IMR-90 (cell line): ENCODE results near the gene PXK. TPM values are rescaled to one million over a fixed set of nuclear protein-coding genes. Genes with fewer than 3 reads are reported as not detected.
A peak's percentile ranks its signal among the peaks of the same experiment; 100 is the strongest.

ENCODE experiments used
- ATAC-seq: fragments of 200-7000 bp; cut with Tn5 transposase; 2 replicates; pipeline ENCODE4 v1.9.1; 2020; ENCODE audit warnings: low read depth, mild to moderate bottlenecking, moderate library complexity
- BruUV-seq: library from RNA; stranded (reverse); fragments of 400-500 nt; replicated peaks from 2 replicates; lab custom pipeline; 2021; lab: Mats Ljungman, UMichigan
- CTCF ChIA-PET: fragments of 300-600 bp; formaldehyde crosslinking; extraction: SDS; loops from one replicate; lab custom pipeline; 2021; ENCODE audit warnings: antibody characterized with exemption; lab: Yijun Ruan, JAX
- POLR2A ChIA-PET: fragments of 300-600 bp; sonication (Branson Sonifier 250); formaldehyde crosslinking; loops from one replicate; lab custom pipeline; 2022; ENCODE audit warnings: antibody characterized with exemption; ENCODE audit not compliant: unreplicated experiment; lab: Charles Lee
- DNase-seq: peaks from one replicate; pipeline ENCODE4 v3.0.0; 2013
- H2AFZ ChIP-seq: replicated peaks from 2 replicates; pipeline ENCODE3; 2013; ENCODE audit warnings: low read length, mild to moderate bottlenecking; ENCODE audit not compliant: poor library complexity
- H2AK5ac ChIP-seq: 2 replicates; pipeline ENCODE4 v1.6.1; 2013; ENCODE audit warnings: low read depth, low read length, inconsistent platforms
- H2AK9ac ChIP-seq: replicated peaks from 2 replicates; pipeline ENCODE3; 2013; ENCODE audit warnings: mild to moderate bottlenecking, low read depth, low read length, moderate library complexity; ENCODE audit not compliant: poor library complexity
- H2BK120ac ChIP-seq: 2 replicates; pipeline ENCODE4 v1.6.1; 2013; ENCODE audit warnings: low read depth, low read length, inconsistent platforms
- H2BK15ac ChIP-seq: 3 replicates; pipeline ENCODE4 v1.6.1; 2013; ENCODE audit warnings: low read depth, low read length, inconsistent platforms
- H2BK20ac ChIP-seq: 2 replicates; pipeline ENCODE4 v1.6.1; 2013; ENCODE audit warnings: low read depth, mild to moderate bottlenecking, inconsistent platforms, low read length, moderate library complexity
- H2BK5ac ChIP-seq: 2 replicates; pipeline ENCODE4 v1.6.1; 2013; ENCODE audit warnings: mild to moderate bottlenecking, low read depth, low read length, inconsistent platforms; ENCODE audit not compliant: poor library complexity, severe bottlenecking
- H3K14ac ChIP-seq: replicated peaks from 2 replicates; pipeline ENCODE4 v1.6.1; 2013; ENCODE audit warnings: low read depth, low read length, inconsistent platforms
- H3K18ac ChIP-seq: 2 replicates; pipeline ENCODE4 v1.6.1; 2013; ENCODE audit warnings: low read depth, low read length, control low read depth
- H3K23ac ChIP-seq: 2 replicates; pipeline ENCODE4 v1.6.1; 2013; ENCODE audit warnings: low read depth, low read length, inconsistent platforms
- H3K27ac ChIP-seq: 2 replicates; pipeline ENCODE4 v1.5.1; 2013; ENCODE audit warnings: mild to moderate bottlenecking, control low read depth, low read length; ENCODE audit not compliant: insufficient read depth
- H3K27me3 ChIP-seq: 2 replicates; pipeline ENCODE4 v1.6.1; 2013; ENCODE audit warnings: low read length; ENCODE audit not compliant: control insufficient read depth, insufficient read depth
- H3K36me3 ChIP-seq: 2 replicates; pipeline ENCODE4 v1.6.1; 2013; ENCODE audit warnings: low read length, mixed read lengths; ENCODE audit not compliant: control insufficient read depth, insufficient read depth
- H3K4ac ChIP-seq: 2 replicates; pipeline ENCODE4 v1.6.1; 2013; ENCODE audit warnings: low read depth, low read length, inconsistent platforms
- H3K4me1 ChIP-seq: 2 replicates; pipeline ENCODE4 v1.6.1; 2013; ENCODE audit warnings: low read length, mixed read lengths; ENCODE audit not compliant: control insufficient read depth, insufficient read depth
- H3K4me2 ChIP-seq: 2 replicates; pipeline ENCODE4 v1.6.1; 2013; ENCODE audit warnings: low read depth, mild to moderate bottlenecking, control low read depth, low read length, moderate library complexity
- H3K4me3 ChIP-seq: 2 replicates; pipeline ENCODE4 v1.5.1; 2013; ENCODE audit warnings: low read depth, mild to moderate bottlenecking, control low read depth, low read length, moderate library complexity; ENCODE audit not compliant: insufficient read depth
- H3K56ac ChIP-seq: 2 replicates; pipeline ENCODE4 v1.6.1; 2013; ENCODE audit warnings: low read length, inconsistent platforms; ENCODE audit not compliant: insufficient read depth; ENCODE audit errors: extremely low read depth
- H3K79me1 ChIP-seq, 2 experiments: 2 replicates each; pipeline ENCODE4 v1.6.1; 2013; ENCODE audit warnings: low read length in 2 of 2, inconsistent platforms in 1 of 2, low read depth in 1 of 2
- H3K9ac ChIP-seq: 2 replicates; pipeline ENCODE4 v1.6.1; 2013; ENCODE audit warnings: low read depth, low read length, control low read depth
- H3K9me1 ChIP-seq: 2 replicates; pipeline ENCODE4 v1.6.1; 2013; ENCODE audit warnings: low read length, inconsistent platforms; ENCODE audit not compliant: insufficient read depth
- H3K9me3 ChIP-seq: 2 replicates; pipeline ENCODE4 v1.6.1; 2013; ENCODE audit warnings: low read length; ENCODE audit not compliant: control insufficient read depth, insufficient read depth
- H4K20me1 ChIP-seq: 2 replicates; pipeline ENCODE4 v1.6.1; 2013; ENCODE audit warnings: low read length, inconsistent platforms; ENCODE audit not compliant: insufficient read depth
- H4K5ac ChIP-seq: 2 replicates; pipeline ENCODE4 v1.6.1; 2013; ENCODE audit warnings: mild to moderate bottlenecking, low read depth, low read length, control low read depth
- H4K8ac ChIP-seq, 2 experiments: 2 replicates each; pipeline ENCODE4 v1.6.1; 2013; ENCODE audit warnings: low read depth in 2 of 2, low read length in 2 of 2, control low read depth in 1 of 2, inconsistent platforms in 1 of 2
- H4K91ac ChIP-seq: 2 replicates; pipeline ENCODE4 v1.6.1; 2013; ENCODE audit warnings: low read depth, low read length, inconsistent platforms; ENCODE audit not compliant: insufficient read depth
- BHLHE40 ChIP-seq: fragments of 150-350 bp; IDR thresholded peaks from 2 replicates; pipeline ENCODE4 v1.6.1; 2016; ENCODE audit warnings: mild to moderate bottlenecking, low read depth, low read length
- CEBPB ChIP-seq: IDR thresholded peaks from 2 replicates; pipeline ENCODE4 v1.6.1; 2012; ENCODE audit warnings: low read depth, low read length, improper control_type of control experiment
- CTCF ChIP-seq: conservative IDR thresholded peaks from 2 replicates; pipeline ENCODE4 v1.5.1; 2012; ENCODE audit warnings: mild to moderate bottlenecking, low read depth, low read length, improper control_type of control experiment
- FOS ChIP-seq: fragments of 150-350 bp; IDR thresholded peaks from 2 replicates; pipeline ENCODE4 v1.6.1; 2016; ENCODE audit warnings: low read depth, low read length
- MAFK ChIP-seq: IDR thresholded peaks from 2 replicates; pipeline ENCODE4 v1.6.1; 2012; ENCODE audit warnings: low read depth, low read length, improper control_type of control experiment
- MXI1 ChIP-seq: IDR thresholded peaks from 2 replicates; pipeline ENCODE4 v1.6.1; 2012; ENCODE audit warnings: low read depth, mild to moderate bottlenecking, low read length, moderate library complexity, borderline replicate concordance
- POLR2A ChIP-seq: IDR thresholded peaks from 2 replicates; pipeline ENCODE4 v1.6.1; 2012; ENCODE audit warnings: mild to moderate bottlenecking, low read depth, low read length
- RCOR1 ChIP-seq: IDR thresholded peaks from 2 replicates; pipeline ENCODE4 v1.6.1; 2012; ENCODE audit warnings: mild to moderate bottlenecking, low read length, improper control_type of control experiment; ENCODE audit not compliant: insufficient replicate concordance
- RFX5 ChIP-seq: IDR thresholded peaks from 2 replicates; pipeline ENCODE4 v1.8.0; 2012; ENCODE audit warnings: low read depth, mild to moderate bottlenecking, low read length, moderate library complexity
- SMC3 ChIP-seq: fragments of 150-350 bp; IDR thresholded peaks from 2 replicates; pipeline ENCODE4 v1.6.1; 2016; ENCODE audit warnings: low read depth, mild to moderate bottlenecking, antibody characterized with exemption, low read length, moderate library complexity
- WGBS, 2 experiments: methylation state at CpG; one replicate each; pipeline versions ENCODE4 v1.1.5 to v1.1.7; 2013; ENCODE audit warnings: missing lambda C conversion rate in 2 of 2; ENCODE audit not compliant: insufficient read length in 1 of 2; ENCODE audit errors: extremely low coverage in 2 of 2; 5-methylcytosine and 5-hydroxymethylcytosine counted together
- dilution Hi-C: fragments of 300-500 bp; cut with HindIII; formaldehyde crosslinking; loops from one replicate; pipeline ENCODE4 v1.14.3; 2018; ENCODE audit warnings: low sequenced_read_pairs; ENCODE audit not compliant: unreplicated experiment
- in situ Hi-C: fragments of 300-500 bp; cut with MboI; formaldehyde crosslinking; loops from 3 replicates; pipeline ENCODE4 v1.14.3; 2019; ENCODE audit warnings: low sequenced_read_pairs, inconsistent platforms, mixed read lengths
- intact Hi-C: fragments of 100-400 bp; cut with micrococcal nuclease; formaldehyde crosslinking; loops from 2 replicates; pipeline ENCODE4 v1.10.0; 2022
- polyA plus RNA-seq, 3 experiments: library from polyadenylated mRNA; depleted of rRNA; stranded (reverse); fragments of >200 nt; gene quantifications; 2 replicates each; pipeline ENCODE4 v1.2.3, GENCODE V29; 2012; ENCODE audit warnings: low replicate concordance in 1 of 3
- total RNA-seq: library from RNA; depleted of rRNA; stranded (reverse); fragments of >200 nt; gene quantifications from 2 replicates; pipeline ENCODE4 v1.2.3, GENCODE V29; 2012

The PXK gene
- total and polyA plus RNA-seq, 2 of the 4 experiments (the other 2 are of a cell fraction), result 14.3 to 17.7 TPM

GRCh38 chr3:58353722-58354553 lies 21.2 kb downstream of the PXK start:
- no peak overlapping the region for H3K27ac ChIP-seq
- no peak overlapping the region for H3K18ac ChIP-seq
- intact Hi-C loops, result loop anchor here (5.0 kb wide), 1 partner anchor 33 kb away; no protein-coding TSS in a partner anchor
- peak overlapping the region; percentile 60 for H2BK20ac ChIP-seq
- DNase-seq, result peak; percentile 39
- H2BK15ac ChIP-seq, result 0 out of 3 replicates have a peak overlapping the region, but pooled peaks have one; percentile 54
- in situ Hi-C loops, result no loop called here
- POLR2A ChIA-PET, result interaction anchor here (0.6 kb wide), 1 partner anchor 9 kb away, joined by 4 read pairs; no protein-coding TSS in a partner anchor
- H3K23ac ChIP-seq, result no peak overlapping the region
- CTCF ChIA-PET, result interaction anchor here (0.6 to 1.0 kb wide), 2 partner anchors 9 to 452 kb away, joined by 4 read pairs; no protein-coding TSS in a partner anchor
- peak overlapping the region; percentile 75 for H2AK9ac ChIP-seq
- peaks cover 4% of the 10 kb centered on the region; the same call in 1 of the 2 replicates for H3K36me3 ChIP-seq
- 78% methylated on average over 2 of the region's 8 CpGs; no CpG with 5 or more reads in 1 of the 2 experiments for WGBS, 2 experiments
- H3K9me3 ChIP-seq, result no peaks in the 10 kb centered on the region
- H3K4me1 ChIP-seq, result peaks cover 21% of the 10 kb centered on the region
- peaks cover 30 to 78% of the 10 kb centered on the region in 2 experiments for H3K79me1 ChIP-seq
- H2AK5ac ChIP-seq, result peak overlapping the region; percentile 37
- H3K56ac ChIP-seq, result no peak overlapping the region
- H4K8ac ChIP-seq, result peak overlapping the region in 1 of 2 experiments; percentile 17; a peak in 1 of 4 replicates
- no peak overlapping the region for H2BK5ac ChIP-seq
- peak overlapping the region; percentile 42 for H3K4ac ChIP-seq
- no peaks in the 10 kb centered on the region for H3K27me3 ChIP-seq
- H3K4me3 ChIP-seq, result no peak overlapping the region
- H3K14ac ChIP-seq, result peak overlapping the region; percentile 60
- peak overlapping the region; percentile 62; the same call in 1 of the 2 replicates for H4K91ac ChIP-seq
- H3K9ac ChIP-seq, result no peak overlapping the region
- TF ChIP-seq POLR2A, result no peak
- no peak for TF ChIP-seq RFX5
- TF ChIP-seq SMC3, result no peak
- TF ChIP-seq BHLHE40, result no peak
- TF ChIP-seq CTCF, result 0 out of 2 replicates have a peak, but pooled peaks have one; percentile 6
- no peak for TF ChIP-seq MXI1
- TF ChIP-seq FOS, result no peak
- no peak for TF ChIP-seq MAFK
- peak; percentile 87 for TF ChIP-seq CEBPB
- no peak for TF ChIP-seq RCOR1
- dilution Hi-C loops, result no loop called here
- peak overlapping the region; percentile 35; the same call in 1 of the 2 replicates for H2BK120ac ChIP-seq
- no peak overlapping the region for H3K4me2 ChIP-seq
- H4K5ac ChIP-seq, result no peak overlapping the region
- BruUV-seq, result no TSS peak
- no peak; the same call in none of the 2 replicates for ATAC-seq
- H4K20me1 ChIP-seq, result peaks cover 27% of the 10 kb centered on the region; the same call in 1 of the 2 replicates
- peaks cover 23% of the 10 kb centered on the region for H3K9me1 ChIP-seq
- no peak overlapping the region for H2AFZ ChIP-seq
